Ovary (tissue), 9 donors: ENCODE measurements around the gene IBA57. TPM values are rescaled to one million over a fixed set of nuclear protein-coding genes. Genes with fewer than 3 reads are reported as not detected.

Experiments
- DNase-seq, 5 donors: peaks; one replicate each; pipeline ENCODE4 v3.0.0-alpha.2; 2019 to 2020
- H3K27ac ChIP-seq, 2 donors: fragments of 200-600 bp; one replicate each; pipeline versions ENCODE4 v1.5.1 to v1.8.0; 2019 to 2022
- H3K27me3 ChIP-seq: fragments of 200-600 bp; one replicate; pipeline ENCODE4 v1.8.0; 2022
- H3K36me3 ChIP-seq: fragments of 200-600 bp; sonication (generic); one replicate; pipeline ENCODE4 v1.5.1; 2019
- H3K4me1 ChIP-seq: one replicate; pipeline ENCODE4 v1.8.1; 2013; ENCODE audit warnings: mild to moderate bottlenecking, moderate library complexity; ENCODE audit not compliant: insufficient read depth
- H3K4me3 ChIP-seq: fragments of 200-600 bp; sonication (generic); one replicate; pipeline ENCODE4 v1.5.1; 2017
- H3K9me3 ChIP-seq, 2 donors: fragments of 200-600 bp in 1 of 2; sonication (generic) in 1 of 2; one replicate each; pipeline versions ENCODE4 v1.5.1 to v1.8.1; 2013 to 2019; ENCODE audit warnings: mild to moderate bottlenecking in 1 of 2, moderate library complexity in 1 of 2
- EP300 ChIP-seq: sonication (generic); formaldehyde crosslinking; IDR thresholded peaks from one replicate; pipeline ENCODE4 v1.6.1; 2017; ENCODE audit warnings: antibody characterized with exemption
- POLR2A ChIP-seq: fragments of 450-650 bp; IDR thresholded peaks from one replicate; pipeline ENCODE4 v1.6.1; 2017; ENCODE audit warnings: antibody characterized with exemption, mild to moderate bottlenecking, moderate library complexity
- WGBS, 3 donors: extraction: QIAGEN DNeasy Blood & Tissue Kit in 1 of 3; methylation state at CpG; one replicate each; pipeline versions ENCODE4 v1.1.5 to v1.1.7; 2013 to 2017; 5-methylcytosine and 5-hydroxymethylcytosine counted together
- intact Hi-C, 4 donors: fragments of 100-400 bp; cut with DNase I; formaldehyde crosslinking; loops; one replicate each; pipeline versions ENCODE4 v1.11.0 to v1.15.1; 2022 to 2023
- polyA plus RNA-seq, 2 donors: library from polyadenylated mRNA; stranded (reverse); fragments of 200-250 nt in 1 of 2; fragments of 350-450 nt in 1 of 2; fragmentation: Illumina TruSeq in 1 of 2; extraction: RNeasy Lipid Tissue Mini Kit (QIAGEN cat#74804) in 1 of 2; gene quantifications; one replicate each; pipeline ENCODE4 v1.2.3, GENCODE V29; 2013 to 2014
- total RNA-seq, 7 donors: library from RNA; depleted of rRNA in 2 of 7; stranded (reverse); fragments of >200 nt in 2 of 7; fragmentation: NEBNext Ultra II Directional in 3 of 7; extraction: Animal tissue kit (Norgen Biotek cat#: 25700) in 3 of 7; gene quantifications; one replicate each; pipeline versions ENCODE4 v1.1.0 to v1.2.4, GENCODE V29; 2016 to 2023
- TF ChIP-seq, protein P1 (sequence below), 3 donors: fragments of 450-650 bp in 2 of 3; fragments of 200-600 bp in 1 of 3; IDR thresholded peaks; one replicate each; pipeline versions ENCODE4 v1.5.1 to v1.8.0; 2016 to 2022; ENCODE audit warnings: antibody characterized with exemption in 3 of 3, mild to moderate bottlenecking in 1 of 3
- donor health status: DM: no; HTN: no; CAD: no; lungs with moderate emphysema.
- donor health status: DM: no; HTN: no; CAD: no.
- donor health status: Bipolar disorder and iron deficiency.
- donor health status: DM: yes; HTN: yes; CAD: no.
- donor health status: DM: no; HTN: no; CAD: no.
- donor health status: DM: yes; HTN: yes; CAD: no.

IBA57 gene
- total and polyA plus RNA-seq, 9 donors, result 2.8 to 14.5 (median 9.0) TPM

- H3K27ac ChIP-seq, result peak overlapping the region in 1 of 2 donors; percentile 66
- no peaks in the 10 kb centered on the region for H3K36me3 ChIP-seq
- no peaks in the 10 kb centered on the region for H3K9me3 ChIP-seq
- H3K27me3 ChIP-seq, result no peaks in the 10 kb centered on the region
- H3K4me3 ChIP-seq, result no peak overlapping the region
- intact Hi-C loops, result no loop called here
- DNase-seq, result peak in 1 of 5 donors; percentile 30
- 63 to 78% (median 73%) methylated on average over 12 of the region's 12 CpGs for WGBS, 3 donors
- TF ChIP-seq, protein P1, sequence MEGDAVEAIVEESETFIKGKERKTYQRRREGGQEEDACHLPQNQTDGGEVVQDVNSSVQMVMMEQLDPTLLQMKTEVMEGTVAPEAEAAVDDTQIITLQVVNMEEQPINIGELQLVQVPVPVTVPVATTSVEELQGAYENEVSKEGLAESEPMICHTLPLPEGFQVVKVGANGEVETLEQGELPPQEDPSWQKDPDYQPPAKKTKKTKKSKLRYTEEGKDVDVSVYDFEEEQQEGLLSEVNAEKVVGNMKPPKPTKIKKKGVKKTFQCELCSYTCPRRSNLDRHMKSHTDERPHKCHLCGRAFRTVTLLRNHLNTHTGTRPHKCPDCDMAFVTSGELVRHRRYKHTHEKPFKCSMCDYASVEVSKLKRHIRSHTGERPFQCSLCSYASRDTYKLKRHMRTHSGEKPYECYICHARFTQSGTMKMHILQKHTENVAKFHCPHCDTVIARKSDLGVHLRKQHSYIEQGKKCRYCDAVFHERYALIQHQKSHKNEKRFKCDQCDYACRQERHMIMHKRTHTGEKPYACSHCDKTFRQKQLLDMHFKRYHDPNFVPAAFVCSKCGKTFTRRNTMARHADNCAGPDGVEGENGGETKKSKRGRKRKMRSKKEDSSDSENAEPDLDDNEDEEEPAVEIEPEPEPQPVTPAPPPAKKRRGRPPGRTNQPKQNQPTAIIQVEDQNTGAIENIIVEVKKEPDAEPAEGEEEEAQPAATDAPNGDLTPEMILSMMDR (IDR thresholded peaks at IDR 0.05), result no peak
- TF ChIP-seq EP300 (no peak), POLR2A (no peak)
- H3K4me1 ChIP-seq, result peaks cover 3% of the 10 kb centered on the region
Observed at GRCh38 chr1:228177721-228178710, 12.4 kb downstream of the IBA57 start.

- peak overlapping the region in 1 of 2 donors; percentile 66 for H3K27ac ChIP-seq
- 6 to 21% (median 15%) methylated on average over 12 of the region's 12 CpGs for WGBS, 3 donors
- no peaks in the 10 kb centered on the region for H3K27me3 ChIP-seq
- no peak for TF ChIP-seq POLR2A
- TF ChIP-seq EP300, result no peak
- TF ChIP-seq, protein P1 (IDR thresholded peaks at IDR 0.05), result no peak
- H3K9me3 ChIP-seq, result no peaks in the 10 kb centered on the region
- H3K4me1 ChIP-seq, result peaks cover 3% of the 10 kb centered on the region
- no peak overlapping the region for H3K4me3 ChIP-seq
- no peaks in the 10 kb centered on the region for H3K36me3 ChIP-seq
- DNase-seq, result peak; percentile 51 to 76 (median 62)
- intact Hi-C loops, result no loop called here
Observed at GRCh38 chr1:228178737-228179684, 13.4 kb downstream of the IBA57 start.

GRCh38 chr1:228180271-228180958, 14.8 kb downstream of the IBA57 start:
- no peak overlapping the region for H3K27ac ChIP-seq
- peaks cover 3% of the 10 kb centered on the region for H3K4me1 ChIP-seq
- intact Hi-C loops, result no loop called here
- no peak for DNase-seq
- no peaks in the 10 kb centered on the region for H3K27me3 ChIP-seq
- TF ChIP-seq, protein P1 (IDR thresholded peaks at IDR 0.05), result no peak
- TF ChIP-seq POLR2A, result no peak
- no peak for TF ChIP-seq EP300
- no peaks in the 10 kb centered on the region for H3K9me3 ChIP-seq
- H3K36me3 ChIP-seq, result no peaks in the 10 kb centered on the region
- WGBS, 3 donors, result 77 to 85% (median 80%) methylated on average over 4 of the region's 4 CpGs
- no peak overlapping the region for H3K4me3 ChIP-seq
